ENCODE data around the gene PSORS1C1.

DNA sequence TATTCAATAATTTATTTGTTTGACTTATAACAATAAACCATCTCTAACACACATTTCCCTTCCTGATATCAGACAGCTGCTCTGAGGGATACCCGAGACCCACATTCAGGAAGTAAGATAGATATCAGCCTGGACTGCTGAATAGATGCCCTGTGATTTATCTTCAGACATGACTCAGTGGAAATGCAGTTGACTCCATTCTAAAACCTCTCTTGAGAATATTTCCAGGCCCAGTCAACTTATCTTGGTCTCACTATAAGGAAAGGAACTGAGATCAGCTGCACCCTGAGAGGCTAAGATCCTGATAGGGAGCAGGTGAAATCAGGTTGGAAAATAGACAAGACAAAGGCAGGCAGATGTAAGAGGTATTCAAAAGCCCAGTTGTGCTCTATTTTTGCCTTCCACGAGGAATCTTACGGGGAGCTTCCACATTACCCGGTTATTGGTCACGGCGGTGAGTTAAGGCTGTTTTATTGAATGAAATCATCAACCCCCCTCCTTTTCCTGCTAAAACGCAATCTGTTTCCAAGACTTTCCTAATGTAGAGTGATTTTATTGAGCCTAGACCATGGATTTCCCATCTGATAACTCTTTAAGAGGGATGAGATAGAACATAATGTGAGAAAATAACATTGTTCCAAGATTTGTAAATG lies 27.7 kb upstream of the PSORS1C1 start:
- TF ChIP-seq POLR2A (IDR thresholded peaks at IDR 0.05), result no peak
- TF ChIP-seq CTCF (IDR thresholded peaks at IDR 0.05), result no peak
